Thoracic aorta (tissue), 2 donors: Measurements from ENCODE around the gene OBSCN. TPM values are rescaled to one million over a fixed set of nuclear protein-coding genes. Genes with fewer than 3 reads are reported as not detected.

ENCODE experiments used
- ATAC-seq: fragments of 150-250 bp; one replicate; pipeline ENCODE4 v1.8.0; 2017; ENCODE audit warnings: low read depth; ENCODE audit not compliant: insufficient number of reproducible peaks, low FRiP score
- DNase-seq: peaks from one replicate; pipeline ENCODE4 v3.0.0-alpha.2; 2020; ENCODE audit warnings: low spot score
- H3K27ac ChIP-seq, 2 donors: fragments of 200-600 bp; sonication (generic); 1 replicate in 1 of 2; 2 replicates in 1 of 2; pipeline ENCODE4 v1.5.1; 2016; ENCODE audit warnings: mild to moderate bottlenecking in 2 of 2, moderate library complexity in 2 of 2
- H3K27me3 ChIP-seq: fragments of 200-600 bp; sonication (generic); replicated peaks from 2 replicates; pipeline ENCODE4 v1.6.0; 2016; ENCODE audit warnings: mild to moderate bottlenecking; ENCODE audit not compliant: insufficient read depth
- H3K36me3 ChIP-seq: fragments of 200-600 bp; sonication (generic); one replicate; pipeline ENCODE4 v1.5.1; 2016
- H3K4me1 ChIP-seq, 2 donors: fragments of 200-600 bp; sonication (generic); 1 replicate in 1 of 2; 2 replicates in 1 of 2; pipeline versions ENCODE4 v1.5.1 to v1.6.0; 2016; ENCODE audit warnings: low read depth in 2 of 2, mild to moderate bottlenecking in 1 of 2; ENCODE audit not compliant: control insufficient read depth in 1 of 2
- H3K4me3 ChIP-seq: fragments of 200-600 bp; sonication (generic); 2 replicates; pipeline ENCODE4 v1.5.1; 2016; ENCODE audit warnings: mild to moderate bottlenecking
- H3K9me3 ChIP-seq: fragments of 200-600 bp; sonication (generic); 2 replicates; pipeline ENCODE4 v1.5.1; 2016
- total RNA-seq, 2 donors: library from RNA; depleted of rRNA; stranded (reverse); fragments of >200 nt; gene quantifications; one replicate each; pipeline versions ENCODE4 v1.1.0 to v1.2.3, GENCODE V29; 2016
- TF ChIP-seq, protein P1 (sequence below): fragments of 200-600 bp; sonication (generic); IDR thresholded peaks from one replicate; pipeline ENCODE4 v1.5.1; 2019; ENCODE audit warnings: antibody characterized with exemption

Gene OBSCN
- total RNA-seq, 2 donors from 2014 or later, result 22.3 to 40.2 TPM

DNA sequence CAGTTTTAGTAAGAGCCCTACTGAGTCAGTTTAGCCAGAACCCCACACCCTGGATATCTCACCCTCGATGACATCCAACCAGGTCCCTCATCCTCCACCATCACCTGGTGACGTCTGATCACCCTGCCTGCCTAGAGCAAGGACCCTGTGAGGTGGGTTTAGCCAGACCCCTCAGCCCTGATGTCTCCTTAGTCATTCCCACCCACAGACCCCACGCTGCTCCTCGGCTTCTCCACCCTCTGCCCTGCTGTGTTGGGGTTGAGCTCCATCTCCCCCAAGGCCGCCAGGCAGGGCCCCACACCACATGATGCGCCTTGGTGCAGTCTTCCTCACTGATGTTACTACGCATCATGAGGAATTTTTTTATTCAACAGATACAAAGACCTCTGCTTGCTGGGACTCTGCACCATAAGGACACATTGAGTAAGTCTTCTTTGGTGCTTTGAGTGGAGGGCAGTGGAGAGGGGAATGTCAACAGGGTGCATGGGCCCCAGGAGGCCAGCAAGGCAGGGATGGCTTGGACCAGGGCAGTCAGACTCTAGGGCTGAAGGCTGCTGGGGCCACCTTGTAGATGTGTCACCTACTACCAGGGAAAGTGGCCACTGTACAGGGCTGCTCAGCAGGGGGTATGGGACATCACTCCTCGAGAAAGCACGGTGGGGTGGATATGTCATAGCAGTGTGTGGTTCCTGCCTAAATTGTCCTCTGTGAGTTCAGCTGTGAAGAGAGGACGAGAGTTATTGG, 43.9 kb upstream of the OBSCN start:
- H3K36me3 ChIP-seq, result no peaks in the 10 kb centered on the region
- no peak for ATAC-seq

DNA sequence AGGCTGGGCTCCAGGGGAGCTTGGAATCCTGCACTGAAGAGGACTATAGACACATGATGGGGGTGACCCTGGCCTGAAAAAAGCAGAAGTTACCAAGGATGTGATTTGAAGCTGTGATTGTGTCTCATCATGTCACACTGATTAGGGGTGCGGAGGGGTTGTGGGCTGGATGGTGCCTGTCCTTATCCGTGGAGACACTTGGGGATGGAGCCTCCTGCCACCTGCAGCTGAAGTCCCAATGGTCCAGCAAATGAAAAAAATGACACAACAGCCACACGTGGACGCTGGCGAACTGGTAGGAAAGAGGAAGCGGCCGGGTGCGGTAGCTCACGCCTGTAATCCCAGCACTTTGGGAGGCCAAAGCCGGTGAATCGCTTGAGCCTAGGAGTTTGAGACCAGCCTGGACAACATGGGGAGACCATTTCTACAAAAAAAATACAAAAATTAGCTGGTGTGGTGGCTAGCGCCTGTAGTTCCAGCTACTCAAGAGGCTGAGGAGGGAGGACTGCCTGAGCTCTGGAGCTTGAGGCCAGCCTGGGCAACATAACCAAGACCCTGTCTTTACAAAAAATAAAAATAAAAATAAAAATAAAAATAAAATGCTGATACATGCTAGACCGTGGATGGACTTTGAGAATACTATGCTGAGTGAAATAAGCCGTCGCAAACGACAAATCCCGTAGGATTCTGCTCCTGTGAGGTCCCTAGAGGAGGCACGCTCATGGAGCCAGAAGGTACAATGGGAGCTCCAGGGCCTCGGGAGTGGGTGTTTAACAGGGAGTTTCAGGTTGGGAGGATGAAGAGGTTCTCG, 43.1 kb upstream of the OBSCN start:
- no peak for DNase-seq
- Histone ChIP-seq H3K36me3 (no peaks in the 10 kb centered on the region), H3K4me1 (peaks cover 3 to 17% of the 10 kb centered on the region in 2 donors), H3K9me3 (no peaks in the 10 kb centered on the region), H3K27ac (peak overlapping the region; percentile 88 to 90), H3K27me3 (no peaks in the 10 kb centered on the region), H3K4me3 (peak overlapping the region; percentile 90)
- TF ChIP-seq, protein P1, sequence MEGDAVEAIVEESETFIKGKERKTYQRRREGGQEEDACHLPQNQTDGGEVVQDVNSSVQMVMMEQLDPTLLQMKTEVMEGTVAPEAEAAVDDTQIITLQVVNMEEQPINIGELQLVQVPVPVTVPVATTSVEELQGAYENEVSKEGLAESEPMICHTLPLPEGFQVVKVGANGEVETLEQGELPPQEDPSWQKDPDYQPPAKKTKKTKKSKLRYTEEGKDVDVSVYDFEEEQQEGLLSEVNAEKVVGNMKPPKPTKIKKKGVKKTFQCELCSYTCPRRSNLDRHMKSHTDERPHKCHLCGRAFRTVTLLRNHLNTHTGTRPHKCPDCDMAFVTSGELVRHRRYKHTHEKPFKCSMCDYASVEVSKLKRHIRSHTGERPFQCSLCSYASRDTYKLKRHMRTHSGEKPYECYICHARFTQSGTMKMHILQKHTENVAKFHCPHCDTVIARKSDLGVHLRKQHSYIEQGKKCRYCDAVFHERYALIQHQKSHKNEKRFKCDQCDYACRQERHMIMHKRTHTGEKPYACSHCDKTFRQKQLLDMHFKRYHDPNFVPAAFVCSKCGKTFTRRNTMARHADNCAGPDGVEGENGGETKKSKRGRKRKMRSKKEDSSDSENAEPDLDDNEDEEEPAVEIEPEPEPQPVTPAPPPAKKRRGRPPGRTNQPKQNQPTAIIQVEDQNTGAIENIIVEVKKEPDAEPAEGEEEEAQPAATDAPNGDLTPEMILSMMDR, result no peak
- peak; percentile 5 for ATAC-seq

More for the DNA sequence above, 43.9 kb upstream of the OBSCN start:
- H3K27ac ChIP-seq, result no peak overlapping the region
- no peak overlapping the region for H3K4me3 ChIP-seq
- H3K27me3 ChIP-seq, result no peaks in the 10 kb centered on the region
- TF ChIP-seq, protein P1, result no peak
- DNase-seq, result no peak
- peaks cover 3 to 17% of the 10 kb centered on the region in 2 donors for H3K4me1 ChIP-seq
- no peaks in the 10 kb centered on the region for H3K9me3 ChIP-seq

- Histone ChIP-seq H3K9me3 (no peaks in the 10 kb centered on the region), H3K36me3 (no peaks in the 10 kb centered on the region), H3K27me3 (no peaks in the 10 kb centered on the region), H3K27ac (peak within 1 kb of the TSS; percentile 98 to 99), H3K4me1 (peaks cover 3 to 17% of the 10 kb centered on the region in 2 donors), H3K4me3 (peak within 1 kb of the TSS; percentile 90)
- peak; percentile 95 for DNase-seq
- peak; percentile 95 for ATAC-seq
- TF ChIP-seq, protein P1, result peak; percentile 90
Observed at GRCh38 chr1:228165372-228166169, 42.3 kb upstream of the OBSCN start, which contains the start of gene IBA57. Gene IBA57 (plus strand): TSS chr1:228165804. CDS start chr1:228165817, 13 bp downstream.

DNA sequence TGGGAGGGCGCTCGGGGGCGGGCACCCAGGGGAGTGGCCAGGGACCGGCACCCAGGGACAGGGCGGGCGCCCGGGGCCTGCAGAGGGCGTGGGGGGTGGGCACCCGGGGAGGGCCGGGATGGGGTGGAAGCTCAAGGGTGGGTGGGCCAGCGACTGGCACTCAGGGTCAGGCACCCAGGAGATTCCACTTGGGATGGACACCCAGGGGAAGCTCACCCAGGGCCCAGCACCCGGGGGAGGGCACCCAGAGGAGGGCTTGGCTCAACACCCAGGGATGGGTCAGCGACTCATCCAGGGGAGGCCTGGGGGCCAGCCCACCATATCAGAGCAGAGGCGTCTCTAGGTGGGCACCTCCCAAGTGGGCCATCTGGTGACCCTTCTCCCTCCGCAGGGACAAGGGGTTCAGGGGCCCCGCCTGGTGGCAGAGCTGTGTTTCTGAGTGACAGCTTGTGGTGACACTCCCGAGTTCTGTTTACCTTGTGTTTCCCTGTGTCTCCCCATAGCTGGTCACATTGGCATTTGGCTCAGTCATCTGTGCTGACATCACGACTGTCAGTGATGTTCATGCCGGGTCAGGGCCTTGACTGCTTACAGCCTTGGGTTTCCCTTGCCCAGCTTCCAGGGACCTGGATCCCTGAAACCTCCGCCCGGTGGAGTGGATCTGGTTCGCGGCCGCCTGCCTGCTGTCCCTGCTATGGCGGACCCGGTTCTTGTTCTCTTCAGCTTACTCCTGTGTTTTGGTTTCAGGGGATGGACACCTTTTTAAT, 41.5 kb upstream of the OBSCN start:
- Histone ChIP-seq H3K9me3 (no peaks in the 10 kb centered on the region), H3K4me3 (peak overlapping the region; percentile 90), H3K36me3 (no peaks in the 10 kb centered on the region), H3K27me3 (no peaks in the 10 kb centered on the region), H3K27ac (peak overlapping the region; percentile 98 to 99), H3K4me1 (peaks cover 3 to 17% of the 10 kb centered on the region in 2 donors)
- DNase-seq, result peak; percentile 52
- peak; percentile 10 for ATAC-seq
- TF ChIP-seq, protein P1, result peak; percentile 28
